SK-N-SH (cell line): Measurements from ENCODE around the gene DNAJC1.

ENCODE experiments used
- EP300 ChIP-seq, 2 experiments: IDR thresholded peaks; 2 replicates each; pipeline versions ENCODE4 v1.4.0 to v1.6.1; 2012; ENCODE audit warnings: borderline replicate concordance in 1 of 2, low read depth in 1 of 2, low read length in 1 of 2
- EZH2phosphoT487 ChIP-seq: fragments of 200-600 bp; sonication (generic); IDR thresholded peaks from 2 replicates; pipeline ENCODE4 v1.6.1; 2017; ENCODE audit warnings: low read depth, mixed run types, mild to moderate bottlenecking, antibody characterized with exemption, moderate library complexity, borderline replicate concordance
- GABPA ChIP-seq: IDR thresholded peaks from 2 replicates; pipeline ENCODE4 v1.4.0; 2012; ENCODE audit warnings: low read depth, mild to moderate bottlenecking
- JUND ChIP-seq: IDR thresholded peaks from 2 replicates; pipeline ENCODE4 v1.4.0; 2012
- POLR2AphosphoS5 ChIP-seq: IDR thresholded peaks from 2 replicates; pipeline ENCODE4 v1.6.1; 2012; ENCODE audit warnings: low read depth, low read length
- RCOR1 ChIP-seq: fragments of 150-350 bp; IDR thresholded peaks from 2 replicates; pipeline ENCODE4 v1.6.1; 2017; ENCODE audit warnings: antibody characterized with exemption, low read length
- RFX5 ChIP-seq: IDR thresholded peaks from 2 replicates; pipeline ENCODE4 v1.6.1; 2012; ENCODE audit warnings: mild to moderate bottlenecking, improper control_type of control experiment, low read length
- SIN3A ChIP-seq: IDR thresholded peaks from 2 replicates; pipeline ENCODE4 v1.6.1; 2012; ENCODE audit warnings: low read depth, mild to moderate bottlenecking, low read length, moderate library complexity, borderline replicate concordance
- SMC3 ChIP-seq: IDR thresholded peaks from 2 replicates; pipeline ENCODE4 v1.6.1; 2012; ENCODE audit warnings: low read depth, low read length, improper control_type of control experiment
- TEAD4 ChIP-seq: IDR thresholded peaks from 2 replicates; pipeline ENCODE4 v1.4.0; 2012; ENCODE audit warnings: mild to moderate bottlenecking, borderline replicate concordance; ENCODE audit not compliant: insufficient read depth
- TF ChIP-seq, protein P1 (sequence below): IDR thresholded peaks from 2 replicates; pipeline ENCODE4 v1.6.1; 2012; ENCODE audit warnings: mild to moderate bottlenecking, low read depth, low read length, moderate library complexity
- TF ChIP-seq, protein P2 (sequence below): fragments of 200-600 bp; sonication (generic); IDR thresholded peaks from 2 replicates; pipeline ENCODE4 v1.6.1; 2017; ENCODE audit warnings: antibody characterized with exemption, mild to moderate bottlenecking, moderate library complexity
- TF ChIP-seq, protein P3 (sequence below): fragments of 150-350 bp; IDR thresholded peaks from 2 replicates; pipeline ENCODE4 v1.6.1; 2017; ENCODE audit warnings: antibody characterized with exemption, low read length, low read depth, borderline replicate concordance
- TF ChIP-seq, protein P4 (sequence below): IDR thresholded peaks from 2 replicates; pipeline ENCODE4 v1.4.0; 2012; ENCODE audit warnings: low read depth

DNA sequence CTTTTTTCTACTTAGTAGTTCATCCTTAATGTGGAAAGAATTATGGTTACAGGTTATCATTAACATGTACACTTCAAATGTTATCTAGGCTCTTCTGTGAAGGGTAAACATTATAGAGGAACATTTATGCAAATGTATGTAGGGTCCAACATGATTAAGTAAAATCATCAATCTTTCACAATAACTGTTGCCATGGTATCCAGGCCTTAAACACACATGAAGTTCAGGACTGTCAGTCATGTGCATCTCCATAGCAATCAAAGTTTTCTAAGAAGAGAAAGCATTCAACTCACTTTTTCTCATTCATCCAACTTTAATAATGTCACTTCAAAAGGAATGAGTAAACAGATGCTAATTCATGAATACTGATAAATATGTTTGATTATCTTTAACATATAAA, 83.6 kb downstream of the DNAJC1 start:
- TF ChIP-seq, protein P1, sequence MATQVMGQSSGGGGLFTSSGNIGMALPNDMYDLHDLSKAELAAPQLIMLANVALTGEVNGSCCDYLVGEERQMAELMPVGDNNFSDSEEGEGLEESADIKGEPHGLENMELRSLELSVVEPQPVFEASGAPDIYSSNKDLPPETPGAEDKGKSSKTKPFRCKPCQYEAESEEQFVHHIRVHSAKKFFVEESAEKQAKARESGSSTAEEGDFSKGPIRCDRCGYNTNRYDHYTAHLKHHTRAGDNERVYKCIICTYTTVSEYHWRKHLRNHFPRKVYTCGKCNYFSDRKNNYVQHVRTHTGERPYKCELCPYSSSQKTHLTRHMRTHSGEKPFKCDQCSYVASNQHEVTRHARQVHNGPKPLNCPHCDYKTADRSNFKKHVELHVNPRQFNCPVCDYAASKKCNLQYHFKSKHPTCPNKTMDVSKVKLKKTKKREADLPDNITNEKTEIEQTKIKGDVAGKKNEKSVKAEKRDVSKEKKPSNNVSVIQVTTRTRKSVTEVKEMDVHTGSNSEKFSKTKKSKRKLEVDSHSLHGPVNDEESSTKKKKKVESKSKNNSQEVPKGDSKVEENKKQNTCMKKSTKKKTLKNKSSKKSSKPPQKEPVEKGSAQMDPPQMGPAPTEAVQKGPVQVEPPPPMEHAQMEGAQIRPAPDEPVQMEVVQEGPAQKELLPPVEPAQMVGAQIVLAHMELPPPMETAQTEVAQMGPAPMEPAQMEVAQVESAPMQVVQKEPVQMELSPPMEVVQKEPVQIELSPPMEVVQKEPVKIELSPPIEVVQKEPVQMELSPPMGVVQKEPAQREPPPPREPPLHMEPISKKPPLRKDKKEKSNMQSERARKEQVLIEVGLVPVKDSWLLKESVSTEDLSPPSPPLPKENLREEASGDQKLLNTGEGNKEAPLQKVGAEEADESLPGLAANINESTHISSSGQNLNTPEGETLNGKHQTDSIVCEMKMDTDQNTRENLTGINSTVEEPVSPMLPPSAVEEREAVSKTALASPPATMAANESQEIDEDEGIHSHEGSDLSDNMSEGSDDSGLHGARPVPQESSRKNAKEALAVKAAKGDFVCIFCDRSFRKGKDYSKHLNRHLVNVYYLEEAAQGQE: no peak
- TF ChIP-seq, protein P2, sequence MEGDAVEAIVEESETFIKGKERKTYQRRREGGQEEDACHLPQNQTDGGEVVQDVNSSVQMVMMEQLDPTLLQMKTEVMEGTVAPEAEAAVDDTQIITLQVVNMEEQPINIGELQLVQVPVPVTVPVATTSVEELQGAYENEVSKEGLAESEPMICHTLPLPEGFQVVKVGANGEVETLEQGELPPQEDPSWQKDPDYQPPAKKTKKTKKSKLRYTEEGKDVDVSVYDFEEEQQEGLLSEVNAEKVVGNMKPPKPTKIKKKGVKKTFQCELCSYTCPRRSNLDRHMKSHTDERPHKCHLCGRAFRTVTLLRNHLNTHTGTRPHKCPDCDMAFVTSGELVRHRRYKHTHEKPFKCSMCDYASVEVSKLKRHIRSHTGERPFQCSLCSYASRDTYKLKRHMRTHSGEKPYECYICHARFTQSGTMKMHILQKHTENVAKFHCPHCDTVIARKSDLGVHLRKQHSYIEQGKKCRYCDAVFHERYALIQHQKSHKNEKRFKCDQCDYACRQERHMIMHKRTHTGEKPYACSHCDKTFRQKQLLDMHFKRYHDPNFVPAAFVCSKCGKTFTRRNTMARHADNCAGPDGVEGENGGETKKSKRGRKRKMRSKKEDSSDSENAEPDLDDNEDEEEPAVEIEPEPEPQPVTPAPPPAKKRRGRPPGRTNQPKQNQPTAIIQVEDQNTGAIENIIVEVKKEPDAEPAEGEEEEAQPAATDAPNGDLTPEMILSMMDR: no peak
- TF ChIP-seq, protein P3, sequence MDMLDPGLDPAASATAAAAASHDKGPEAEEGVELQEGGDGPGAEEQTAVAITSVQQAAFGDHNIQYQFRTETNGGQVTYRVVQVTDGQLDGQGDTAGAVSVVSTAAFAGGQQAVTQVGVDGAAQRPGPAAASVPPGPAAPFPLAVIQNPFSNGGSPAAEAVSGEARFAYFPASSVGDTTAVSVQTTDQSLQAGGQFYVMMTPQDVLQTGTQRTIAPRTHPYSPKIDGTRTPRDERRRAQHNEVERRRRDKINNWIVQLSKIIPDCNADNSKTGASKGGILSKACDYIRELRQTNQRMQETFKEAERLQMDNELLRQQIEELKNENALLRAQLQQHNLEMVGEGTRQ: no peak
- TF ChIP-seq TEAD4 (no peak), POLR2AphosphoS5 (no peak), SIN3A (no peak), SMC3 (no peak), RFX5 (no peak), EP300 (IDR thresholded peaks at IDR 0.05; ENCODE audit: borderline replicate concordance in 1 of 2, low read depth in 1 of 2, low read length in 1 of 2) (no peak), EZH2phosphoT487 (no peak), JUND (no peak), GABPA (no peak), RCOR1 (no peak)
- TF ChIP-seq, protein P4, sequence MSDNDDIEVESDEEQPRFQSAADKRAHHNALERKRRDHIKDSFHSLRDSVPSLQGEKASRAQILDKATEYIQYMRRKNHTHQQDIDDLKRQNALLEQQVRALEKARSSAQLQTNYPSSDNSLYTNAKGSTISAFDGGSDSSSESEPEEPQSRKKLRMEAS: no peak
